Panc1 (cell line): ENCODE data around the gene TBC1D9B. TPM values are rescaled to one million over a fixed set of nuclear protein-coding genes. Genes with fewer than 3 reads are reported as not detected.

Experiments
- ATAC-seq: fragments of 200-7000 bp; cut with Tn5 transposase; 2 replicates; pipeline ENCODE4 v1.9.1; 2020; ENCODE audit warnings: mild to moderate bottlenecking, moderate library complexity
- BruUV-seq: library from RNA; stranded (reverse); fragments of 400-500 nt; replicated peaks from 2 replicates; lab custom pipeline; 2021; lab: Mats Ljungman, UMichigan
- CTCF ChIA-PET: fragments of 300-600 bp; sonication (Branson Sonifier 250); formaldehyde crosslinking; loops from one replicate; lab custom pipeline; 2022; ENCODE audit warnings: antibody characterized with exemption; lab: Charles Lee
- POLR2A ChIA-PET: fragments of 300-600 bp; sonication (Branson Sonifier 250); formaldehyde crosslinking; loops from one replicate; lab custom pipeline; 2022; ENCODE audit warnings: antibody characterized with exemption; lab: Charles Lee
- DNase-seq: peaks from one replicate; pipeline ENCODE4 v3.0.0-alpha.2; 2010; ENCODE audit warnings: low read depth, low spot score
- H3K27ac ChIP-seq: 2 replicates; pipeline ENCODE4 v1.5.1; 2011; ENCODE audit warnings: mild to moderate bottlenecking, low read length, inconsistent platforms
- H3K27me3 ChIP-seq: fragments of 200-500 bp; sonication (Bioruptor generic); 2 replicates; pipeline ENCODE4 v1.6.0; 2014; ENCODE audit warnings: low read length, inconsistent platforms; ENCODE audit not compliant: control insufficient read depth, insufficient read depth
- H3K36me3 ChIP-seq: fragments of 200-500 bp; sonication (Bioruptor generic); 2 replicates; pipeline ENCODE4 v1.5.1; 2014; ENCODE audit warnings: inconsistent platforms, mild to moderate bottlenecking, low read length, moderate library complexity; ENCODE audit not compliant: control insufficient read depth, insufficient read depth
- H3K4me1 ChIP-seq: 2 replicates; pipeline ENCODE4 v1.5.1; 2011; ENCODE audit warnings: inconsistent platforms, mild to moderate bottlenecking, low read length, moderate library complexity; ENCODE audit not compliant: control insufficient read depth, insufficient read depth
- H3K4me3 ChIP-seq, 2 experiments: 2 replicates each; pipeline ENCODE4 v1.5.1; 2011 to 2012; ENCODE audit warnings: low read depth in 2 of 2, low read length in 2 of 2, mild to moderate bottlenecking in 2 of 2, inconsistent platforms in 1 of 2, moderate library complexity in 1 of 2
- H3K9me3 ChIP-seq: fragments of 200-500 bp; sonication (Bioruptor generic); 2 replicates; pipeline ENCODE4 v1.5.1; 2014; ENCODE audit warnings: low read depth, mild to moderate bottlenecking, inconsistent platforms, low read length, moderate library complexity; ENCODE audit not compliant: control insufficient read depth, insufficient read depth
- CTCF ChIP-seq: fragments of 450-650 bp; IDR thresholded peaks from 2 replicates; pipeline ENCODE4 v1.5.1; 2017; ENCODE audit warnings: mild to moderate bottlenecking
- POLR2AphosphoS5 ChIP-seq: IDR thresholded peaks from 2 replicates; pipeline ENCODE4 v1.6.1; 2012; ENCODE audit warnings: mild to moderate bottlenecking, low read depth, low read length, moderate library complexity
- REST ChIP-seq, 2 experiments: IDR thresholded peaks; 2 replicates each; pipeline ENCODE4 v1.6.1; 2011 to 2012; ENCODE audit warnings: low read depth in 2 of 2, control low read depth in 1 of 2, low read length in 1 of 2, mild to moderate bottlenecking in 1 of 2, moderate library complexity in 1 of 2; ENCODE audit not compliant: insufficient read depth in 1 of 2
- SIN3A ChIP-seq: IDR thresholded peaks from 2 replicates; pipeline ENCODE4 v1.6.1; 2012; ENCODE audit warnings: low read depth, mild to moderate bottlenecking, low read length, moderate library complexity, borderline replicate concordance; ENCODE audit not compliant: insufficient read depth
- TCF7L2 ChIP-seq: IDR thresholded peaks from 2 replicates; pipeline ENCODE4 v1.6.1; 2011; ENCODE audit warnings: mild to moderate bottlenecking, low read depth, low read length, inconsistent platforms
- in situ Hi-C: cut with HindIII; loops from 2 replicates; pipeline ENCODE4 v1.10.0; 2016; ENCODE audit warnings: low sequenced_read_pairs, low pct_unique_long_range_greater_than_20kb
- intact Hi-C: fragments of 100-400 bp; cut with micrococcal nuclease; formaldehyde crosslinking; loops from one replicate; pipeline ENCODE4 v1.10.0; 2022; ENCODE audit not compliant: unreplicated experiment
- total RNA-seq: library from RNA; stranded (reverse); gene quantifications from one replicate; pipeline ENCODE4 v1.2.1, GENCODE V29; 2021; ENCODE audit not compliant: unreplicated experiment

TBC1D9B gene
- total RNA-seq, 1 experiment from 2014 or later = 131 TPM

GRCh38 chr5:179822444-179822990 lies 85.2 kb downstream of the TBC1D9B start:
- Histone ChIP-seq H3K36me3 (peaks cover 10% of the 10 kb centered on the region), H3K4me1 (peaks cover 72% of the 10 kb centered on the region), H3K27me3 (no peaks in the 10 kb centered on the region), H3K27ac (peak overlapping the region; percentile 85), H3K9me3 (no peaks in the 10 kb centered on the region), H3K4me3 (peak overlapping the region; percentile 73 to 95)
- TF ChIP-seq REST (IDR thresholded peaks at IDR 0.05; ENCODE audit: insufficient read depth in 1 of 2, low read depth in 2 of 2, low read length in 1 of 2) = no peak
- TF ChIP-seq SIN3A = no peak
- TF ChIP-seq POLR2AphosphoS5 = 0 out of 2 replicates have a peak, but pooled peaks have one; percentile 1
- no peak for TF ChIP-seq TCF7L2
- no TSS peak for BruUV-seq
- DNase-seq (no peak), ATAC-seq (no peak)
- intact Hi-C loops (no loop called here), in situ Hi-C loops (no loop called here)
- POLR2A ChIA-PET = interaction anchor here (0.5 to 0.6 kb wide), 4 partner anchors 10 to 154 kb away, joined by 5 to 10 read pairs (median 6); no protein-coding TSS in a partner anchor
- CTCF ChIA-PET = no interaction called here

GRCh38 chr5:179822059-179822432 lies 85.7 kb downstream of the TBC1D9B start:
- peak overlapping the region; percentile 73 to 95 for H3K4me3 ChIP-seq
- H3K27ac ChIP-seq = peak overlapping the region; percentile 85
- ChIA-PET CTCF (no interaction called here), POLR2A (interaction anchor here (0.6 kb wide), 1 partner anchor 10 kb away, joined by 5 read pairs; no protein-coding TSS in a partner anchor)
- peaks cover 10% of the 10 kb centered on the region for H3K36me3 ChIP-seq
- DNase-seq = no peak
- ATAC-seq = no peak
- no peak; the same call in 1 of the 2 replicates for TF ChIP-seq POLR2AphosphoS5
- no peak for TF ChIP-seq SIN3A
- no peak for TF ChIP-seq CTCF
- no peak for TF ChIP-seq REST (IDR thresholded peaks at IDR 0.05; ENCODE audit: insufficient read depth in 1 of 2, low read depth in 2 of 2, low read length in 1 of 2)
- no peak for TF ChIP-seq TCF7L2
- H3K4me1 ChIP-seq = peaks cover 71% of the 10 kb centered on the region
- no peaks in the 10 kb centered on the region for H3K9me3 ChIP-seq
- TSS peak; percentile 82 for BruUV-seq
- in situ Hi-C loops (no loop called here), intact Hi-C loops (no loop called here)
- H3K27me3 ChIP-seq = no peaks in the 10 kb centered on the region
